ENCODE measurements around the gene PSKH1. TPM values are rescaled to one million over a fixed set of nuclear protein-coding genes. Genes with fewer than 3 reads are reported as not detected.

Gene PSKH1
- total and polyA plus RNA-seq, 10 donors: 5.0 to 31.3 (median 20.5) TPM

- Histone ChIP-seq H3K4me1 (peaks cover 30 to 62% (median 46%) of the 10 kb centered on the region in 6 donors), H3K9me3 (no peaks in the 10 kb centered on the region), H3K27me3 (replicated peaks in 1 of 7) (no peaks in the 10 kb centered on the region), H3K36me3 (peaks cover 0 to 7% (median 2%) of the 10 kb centered on the region in 6 donors), H3K4me3 (peak overlapping the region; percentile 66 to 96 (median 84)), H3K27ac (peak overlapping the region; percentile 84 to 92 (median 88))
- intact Hi-C loops (cut with DNase I; ENCODE audit: low total_unique reads): no loop called here
- no peak for DNase-seq
- TF ChIP-seq CTCF (IDR thresholded peaks at IDR 0.05 in 8 of 11, conservative IDR thresholded peaks at IDR 0.05 in 3 of 11) (no peak), POLR2A (IDR thresholded peaks at IDR 0.05) (no peak), POLR2AphosphoS5 (IDR thresholded peaks at IDR 0.05) (no peak)
- WGBS, 5 donors: 0 to 1% (median 1%) methylated on average over 13 to 45 of the region's 45 CpGs
These were observed 74.9 kb downstream of the PSKH1 start for GRCh38 chr16:67967958-67968399.

GRCh38 chr16:67968400-67969253, 75.6 kb downstream of the PSKH1 start, which contains the start of gene SLC12A4:
SLC12A4 (minus strand) TSS chr16:67968637; CDS start chr16:67968553, 84 bp downstream.
- Histone ChIP-seq H3K4me1 (peaks cover 24 to 56% (median 43%) of the 10 kb centered on the region in 6 donors), H3K4me3 (peak within 1 kb of the TSS; percentile 66 to 96 (median 84)), H3K27ac (peak within 1 kb of the TSS; percentile 84 to 92 (median 88)), H3K27me3 (replicated peaks in 1 of 7) (no peaks in the 10 kb centered on the region), H3K9me3 (no peaks in the 10 kb centered on the region), H3K36me3 (peaks cover 0 to under 1% (median 0%) of the 10 kb centered on the region in 6 donors)
- peak; percentile 95 for DNase-seq
- 0 to 2% (median 1%) methylated on average over 30 to 78 of the region's 78 CpGs for WGBS, 5 donors
- intact Hi-C loops (cut with DNase I; ENCODE audit: low total_unique reads): no loop called here
- TF ChIP-seq POLR2AphosphoS5 (IDR thresholded peaks at IDR 0.05): peak; percentile 75 to 84 (median 82)
- peak in 1 of 11 experiments; percentile 15 for TF ChIP-seq CTCF (IDR thresholded peaks at IDR 0.05 in 8 of 11, conservative IDR thresholded peaks at IDR 0.05 in 3 of 11)
- peak in 1 of 3 donors; percentile 63 for TF ChIP-seq POLR2A (IDR thresholded peaks at IDR 0.05)

GRCh38 chr16:67969254-67970039, 76.4 kb downstream of the PSKH1 start:
- TF ChIP-seq POLR2A (IDR thresholded peaks at IDR 0.05): no peak
- TF ChIP-seq POLR2AphosphoS5 (IDR thresholded peaks at IDR 0.05): no peak
- no peak for TF ChIP-seq CTCF (IDR thresholded peaks at IDR 0.05 in 8 of 11, conservative IDR thresholded peaks at IDR 0.05 in 3 of 11)
- DNase-seq: peak; percentile 74
- Histone ChIP-seq H3K4me3 (peak overlapping the region; percentile 66 to 96 (median 84)), H3K27me3 (replicated peaks in 1 of 7) (no peaks in the 10 kb centered on the region), H3K4me1 (peaks cover 23 to 48% (median 36%) of the 10 kb centered on the region in 6 donors), H3K9me3 (no peaks in the 10 kb centered on the region), H3K36me3 (no peaks in the 10 kb centered on the region), H3K27ac (peak overlapping the region; percentile 84 to 92 (median 88))
- intact Hi-C loops (cut with DNase I; ENCODE audit: low total_unique reads): no loop called here
- 49 to 52% (median 51%) methylated on average over 40 of the region's 40 CpGs for WGBS, 5 donors
